K562 (cell line): ENCODE data around the gene SNX25. TPM values are rescaled to one million over a fixed set of nuclear protein-coding genes. Genes with fewer than 3 reads are reported as not detected.

Source experiments
- ARID1B ChIP-seq: fragments of 450-650 bp; IDR thresholded peaks from 2 replicates; pipeline ENCODE4 v1.6.1; 2016; ENCODE audit warnings: antibody characterized with exemption, mild to moderate bottlenecking, inconsistent platforms
- FOXM1 ChIP-seq, 2 experiments: fragments of 450-650 bp in 1 of 2; sonication (generic) in 1 of 2; formaldehyde crosslinking in 1 of 2; IDR thresholded peaks; 2 replicates each; pipeline versions ENCODE4 v1.6.1 to v1.9.0; 2017 to 2022; ENCODE audit warnings: low read depth in 2 of 2, mild to moderate bottlenecking in 2 of 2, missing genetic modification reagents in 1 of 2, moderate library complexity in 1 of 2
- ZBTB2 ChIP-seq: fragments of 450-650 bp; IDR thresholded peaks from 2 replicates; pipeline ENCODE4 v1.6.1; 2016; ENCODE audit warnings: antibody characterized with exemption
- ZBTB40 ChIP-seq, 2 experiments: fragments of 450-650 bp in 1 of 2; sonication (generic) in 1 of 2; formaldehyde crosslinking in 1 of 2; IDR thresholded peaks; 2 replicates each; pipeline versions ENCODE4 v1.7.1 to v1.9.0; 2016 to 2022; ENCODE audit warnings: inconsistent platforms in 1 of 2, mild to moderate bottlenecking in 1 of 2, missing genetic modification reagents in 1 of 2
- ZNF24 ChIP-seq: fragments of 450-650 bp; IDR thresholded peaks from 2 replicates; pipeline ENCODE4 v1.6.1; 2016
- ZNF431 ChIP-seq: sonication (generic); formaldehyde crosslinking; IDR thresholded peaks from 2 replicates; pipeline ENCODE4 v1.8.0; 2022; ENCODE audit warnings: mild to moderate bottlenecking, missing genetic modification reagents
- ZNF551 ChIP-seq: fragments of 250-450 bp; sonication (Bioruptor Pico); IDR thresholded peaks from 2 replicates; pipeline ENCODE4 v1.5.0; 2021; ENCODE audit warnings: mild to moderate bottlenecking, moderate library complexity
- polyA plus RNA-seq, 8 experiments: library from polyadenylated mRNA; depleted of rRNA in 4 of 8; stranded (reverse) in 5 of 8; unstranded in 3 of 8; fragments of >200 nt; fragmentation: Nextera tagmentation in 2 of 8; fragmentation: Illumina TruSeq in 1 of 8; extraction: Ambion mirVana in 2 of 8; extraction: Trizol in 1 of 8; gene quantifications; 2 replicates each; pipeline versions ENCODE4 v1.2.1 to v1.2.3, GENCODE V29; 2011 to 2014; ENCODE audit warnings: inconsistent platforms in 1 of 8, missing spikeins in 1 of 8
- total RNA-seq, 7 experiments: library from RNA; depleted of rRNA in 6 of 7; stranded (reverse); fragments of >200 nt in 6 of 7; fragmentation: Illumina TruSeq in 2 of 7; extraction: Trizol in 2 of 7; gene quantifications; 2 replicates each; pipeline versions ENCODE4 v1.2.1 to v1.2.3, GENCODE V29; 2011 to 2021; ENCODE audit warnings: low replicate concordance in 1 of 7
- TF ChIP-seq, protein P1 (sequence below): fragments of 250-450 bp; sonication (Bioruptor Pico); IDR thresholded peaks from 2 replicates; pipeline ENCODE4 v1.4.0; 2020; ENCODE audit warnings: mild to moderate bottlenecking

The SNX25 gene
- total and polyA plus RNA-seq, 9 of the 15 experiments (the other 6 are each of a cell fraction or from before 2014, with no cell fraction given), result 2.5 to 23.4 (median 13.3) TPM

- TF ChIP-seq ZBTB40 (IDR thresholded peaks at IDR 0.05) (no peak), ZBTB40 (CRISPR knock-in tag; IDR thresholded peaks at IDR 0.05) (no peak), FOXM1 (IDR thresholded peaks at IDR 0.05; ENCODE audit: low read depth) (no peak), FOXM1 (CRISPR knock-in tag; IDR thresholded peaks at IDR 0.05; ENCODE audit: low read depth) (no peak), ZNF551 (CRISPR knock-in tag) (no peak), ARID1B (no peak), ZBTB2 (no peak), ZNF24 (no peak), ZNF431 (CRISPR knock-in tag) (no peak)
- TF ChIP-seq, protein P1, sequence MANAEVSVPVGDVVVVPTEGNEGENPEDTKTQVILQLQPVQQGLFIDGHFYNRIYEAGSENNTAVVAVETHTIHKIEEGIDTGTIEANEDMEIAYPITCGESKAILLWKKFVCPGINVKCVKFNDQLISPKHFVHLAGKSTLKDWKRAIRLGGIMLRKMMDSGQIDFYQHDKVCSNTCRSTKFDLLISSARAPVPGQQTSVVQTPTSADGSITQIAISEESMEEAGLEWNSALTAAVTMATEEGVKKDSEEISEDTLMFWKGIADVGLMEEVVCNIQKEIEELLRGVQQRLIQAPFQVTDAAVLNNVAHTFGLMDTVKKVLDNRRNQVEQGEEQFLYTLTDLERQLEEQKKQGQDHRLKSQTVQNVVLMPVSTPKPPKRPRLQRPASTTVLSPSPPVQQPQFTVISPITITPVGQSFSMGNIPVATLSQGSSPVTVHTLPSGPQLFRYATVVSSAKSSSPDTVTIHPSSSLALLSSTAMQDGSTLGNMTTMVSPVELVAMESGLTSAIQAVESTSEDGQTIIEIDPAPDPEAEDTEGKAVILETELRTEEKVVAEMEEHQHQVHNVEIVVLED, result no peak
Observed at GRCh38 chr4:185335579-185335978, 126.2 kb downstream of the SNX25 start (continued).
